Upper lobe of right lung (tissue), 1 donor: ENCODE measurements around the gene PLCL2. TPM values are rescaled to one million over a fixed set of nuclear protein-coding genes. Genes with fewer than 3 reads are reported as not detected.

Source experiments
- ATAC-seq: fragments of 200-7000 bp; cut with Tn5 transposase; one replicate; pipeline ENCODE4 v1.9.1; 2020; ENCODE audit warnings: mild to moderate bottlenecking, moderate library complexity
- DNase-seq: peaks from one replicate; pipeline ENCODE4 v3.0.0-alpha.2; 2020
- H3K27ac ChIP-seq: fragments of 200-600 bp; one replicate; pipeline ENCODE4 v1.8.0; 2022
- H3K27me3 ChIP-seq: fragments of 200-600 bp; one replicate; pipeline ENCODE4 v1.8.0; 2022; ENCODE audit warnings: mild to moderate bottlenecking
- H3K36me3 ChIP-seq: fragments of 200-600 bp; one replicate; pipeline ENCODE4 v1.8.0; 2022
- H3K4me1 ChIP-seq: fragments of 200-600 bp; one replicate; pipeline ENCODE4 v1.8.0; 2022
- H3K4me3 ChIP-seq: fragments of 200-600 bp; one replicate; pipeline ENCODE4 v1.8.0; 2022; ENCODE audit warnings: mild to moderate bottlenecking
- H3K9me3 ChIP-seq: fragments of 200-600 bp; one replicate; pipeline ENCODE4 v1.8.0; 2022
- intact Hi-C: fragments of 100-400 bp; cut with DNase I; formaldehyde crosslinking; loops from one replicate; pipeline ENCODE4 v1.11.0; 2022
- total RNA-seq: library from RNA; stranded (reverse); fragmentation: NEBNext Ultra II Directional; extraction: Animal tissue kit (Norgen Biotek cat#: 25700); gene quantifications from one replicate; pipeline ENCODE4 v1.2.1, GENCODE V29; 2021
- TF ChIP-seq, protein P1 (sequence below): fragments of 200-600 bp; IDR thresholded peaks from one replicate; pipeline ENCODE4 v1.8.0; 2022; ENCODE audit warnings: antibody characterized with exemption
- donor health status: DM: no; HTN: yes; CAD: no; lungs with severe emphysema.

PLCL2 gene
- total RNA-seq, 1 donor from 2014 or later = 9.1 TPM

- Histone ChIP-seq H3K4me1 (peaks cover 13% of the 10 kb centered on the region), H3K9me3 (no peaks in the 10 kb centered on the region), H3K27ac (no peak overlapping the region), H3K36me3 (no peaks in the 10 kb centered on the region), H3K27me3 (no peaks in the 10 kb centered on the region), H3K4me3 (no peak overlapping the region)
- TF ChIP-seq, protein P1, sequence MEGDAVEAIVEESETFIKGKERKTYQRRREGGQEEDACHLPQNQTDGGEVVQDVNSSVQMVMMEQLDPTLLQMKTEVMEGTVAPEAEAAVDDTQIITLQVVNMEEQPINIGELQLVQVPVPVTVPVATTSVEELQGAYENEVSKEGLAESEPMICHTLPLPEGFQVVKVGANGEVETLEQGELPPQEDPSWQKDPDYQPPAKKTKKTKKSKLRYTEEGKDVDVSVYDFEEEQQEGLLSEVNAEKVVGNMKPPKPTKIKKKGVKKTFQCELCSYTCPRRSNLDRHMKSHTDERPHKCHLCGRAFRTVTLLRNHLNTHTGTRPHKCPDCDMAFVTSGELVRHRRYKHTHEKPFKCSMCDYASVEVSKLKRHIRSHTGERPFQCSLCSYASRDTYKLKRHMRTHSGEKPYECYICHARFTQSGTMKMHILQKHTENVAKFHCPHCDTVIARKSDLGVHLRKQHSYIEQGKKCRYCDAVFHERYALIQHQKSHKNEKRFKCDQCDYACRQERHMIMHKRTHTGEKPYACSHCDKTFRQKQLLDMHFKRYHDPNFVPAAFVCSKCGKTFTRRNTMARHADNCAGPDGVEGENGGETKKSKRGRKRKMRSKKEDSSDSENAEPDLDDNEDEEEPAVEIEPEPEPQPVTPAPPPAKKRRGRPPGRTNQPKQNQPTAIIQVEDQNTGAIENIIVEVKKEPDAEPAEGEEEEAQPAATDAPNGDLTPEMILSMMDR = no peak
- ATAC-seq = no peak
- intact Hi-C loops = no loop called here
- no peak for DNase-seq
Measured at GRCh38 chr3:16840101-16840424, 44.7 kb upstream of the PLCL2 start.

- no peaks in the 10 kb centered on the region for H3K36me3 ChIP-seq
- H3K4me3 ChIP-seq = no peak overlapping the region
- no peak overlapping the region for H3K27ac ChIP-seq
- H3K9me3 ChIP-seq = no peaks in the 10 kb centered on the region
- DNase-seq = no peak
- no peak for ATAC-seq
- TF ChIP-seq, protein P1 = no peak
- intact Hi-C loops = no loop called here
- H3K4me1 ChIP-seq = peaks cover 13% of the 10 kb centered on the region
- H3K27me3 ChIP-seq = no peaks in the 10 kb centered on the region
Measured at GRCh38 chr3:16841041-16841753, 43.6 kb upstream of the PLCL2 start.

- H3K4me3 ChIP-seq = no peak overlapping the region
- no peaks in the 10 kb centered on the region for H3K36me3 ChIP-seq
- ATAC-seq = peak; percentile 70
- H3K27me3 ChIP-seq = no peaks in the 10 kb centered on the region
- TF ChIP-seq, protein P1 = no peak
- intact Hi-C loops = no loop called here
- H3K27ac ChIP-seq = peak overlapping the region; percentile 63
- peak; percentile 68 for DNase-seq
- no peaks in the 10 kb centered on the region for H3K9me3 ChIP-seq
- H3K4me1 ChIP-seq = peaks cover 13% of the 10 kb centered on the region
Measured at GRCh38 chr3:16841904-16842271, 42.9 kb upstream of the PLCL2 start.

GRCh38 chr3:16842272-16843270 is 42.2 kb upstream of the PLCL2 start:
- peak overlapping the region; percentile 63 for H3K27ac ChIP-seq
- intact Hi-C loops = no loop called here

DNA sequence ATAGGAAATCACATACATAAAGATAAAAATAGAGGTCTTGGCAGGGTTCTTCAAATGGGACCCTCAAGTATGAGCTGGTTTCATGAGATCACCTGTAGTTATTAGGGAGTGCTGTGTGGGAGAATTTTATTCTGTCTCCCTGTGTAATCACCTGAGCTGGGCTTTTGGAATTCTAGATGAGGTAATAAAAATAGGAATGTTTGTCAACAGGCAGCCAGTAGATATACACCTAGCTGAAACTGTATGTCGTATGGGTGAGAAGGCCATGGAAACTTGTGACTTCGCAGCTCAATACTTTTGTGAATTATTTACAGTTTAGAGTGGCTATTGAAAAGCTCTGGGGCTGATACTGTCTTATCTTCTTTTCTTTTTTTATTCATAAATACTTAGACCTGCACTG is 40.5 kb upstream of the PLCL2 start:
- H3K27ac ChIP-seq = no peak overlapping the region

More at GRCh38 chr3:16842272-16843270, 42.2 kb upstream of the PLCL2 start:
- no peaks in the 10 kb centered on the region for H3K27me3 ChIP-seq
- H3K36me3 ChIP-seq = no peaks in the 10 kb centered on the region
- DNase-seq (peak; percentile 67), ATAC-seq (peak; percentile 79)
- TF ChIP-seq, protein P1 = no peak
- peaks cover 13% of the 10 kb centered on the region for H3K4me1 ChIP-seq
- no peaks in the 10 kb centered on the region for H3K9me3 ChIP-seq
- H3K4me3 ChIP-seq = no peak overlapping the region

More for the DNA sequence above, 40.5 kb upstream of the PLCL2 start:
- intact Hi-C loops = no loop called here
- Histone ChIP-seq H3K4me1 (peaks cover 13% of the 10 kb centered on the region), H3K36me3 (no peaks in the 10 kb centered on the region), H3K4me3 (no peak overlapping the region), H3K27me3 (no peaks in the 10 kb centered on the region), H3K9me3 (no peaks in the 10 kb centered on the region)
- TF ChIP-seq, protein P1 = no peak
- ATAC-seq (no peak), DNase-seq (no peak)
